Measurements from ENCODE around the gene FSTL3. TPM values are rescaled to one million over a fixed set of nuclear protein-coding genes. Genes with fewer than 3 reads are reported as not detected.

FSTL3 gene
- total and polyA plus RNA-seq, 2 of the 13 experiments (the other 11 are each of a cell fraction or from before 2014, with no cell fraction given): 13.5 to 15.6 TPM

DNA sequence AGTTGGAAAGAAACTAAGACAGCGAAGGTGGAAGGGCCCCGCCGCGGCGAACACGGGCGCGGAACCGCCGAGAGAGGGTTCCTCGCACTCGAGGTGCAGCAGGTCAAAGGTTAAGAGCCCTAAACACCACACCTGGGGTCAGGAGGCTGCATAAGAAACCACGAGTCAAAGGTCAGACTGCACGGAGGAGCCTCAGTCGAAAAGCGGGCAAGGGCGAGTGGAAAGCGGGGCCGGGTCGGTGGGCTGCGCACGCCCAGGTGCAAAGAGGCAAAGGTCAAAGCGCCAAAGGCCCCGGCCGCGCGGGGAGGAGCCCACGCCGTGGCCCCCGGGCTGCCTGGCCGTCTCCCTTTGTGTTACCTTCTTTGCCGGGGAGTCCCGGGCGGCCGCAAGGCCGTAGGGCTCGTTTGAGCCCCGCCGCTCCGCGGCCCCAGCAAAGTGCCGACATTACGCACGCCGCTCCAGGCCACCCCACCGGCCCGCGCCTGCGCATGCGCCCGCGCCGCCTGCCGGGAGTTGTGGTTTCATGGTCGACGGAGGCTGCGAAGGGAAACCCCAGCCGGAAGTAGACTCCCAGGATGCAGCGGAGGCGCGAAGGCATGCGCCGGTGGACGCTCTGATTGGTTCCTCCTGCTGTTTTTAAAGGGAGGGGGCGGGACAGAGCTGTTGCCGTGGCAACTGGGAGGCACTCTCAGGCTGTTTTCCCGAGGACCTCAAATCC, 43.0 kb upstream of the FSTL3 start, which contains the start of gene POLRMT (continued):
- TF ChIP-seq, protein P1, sequence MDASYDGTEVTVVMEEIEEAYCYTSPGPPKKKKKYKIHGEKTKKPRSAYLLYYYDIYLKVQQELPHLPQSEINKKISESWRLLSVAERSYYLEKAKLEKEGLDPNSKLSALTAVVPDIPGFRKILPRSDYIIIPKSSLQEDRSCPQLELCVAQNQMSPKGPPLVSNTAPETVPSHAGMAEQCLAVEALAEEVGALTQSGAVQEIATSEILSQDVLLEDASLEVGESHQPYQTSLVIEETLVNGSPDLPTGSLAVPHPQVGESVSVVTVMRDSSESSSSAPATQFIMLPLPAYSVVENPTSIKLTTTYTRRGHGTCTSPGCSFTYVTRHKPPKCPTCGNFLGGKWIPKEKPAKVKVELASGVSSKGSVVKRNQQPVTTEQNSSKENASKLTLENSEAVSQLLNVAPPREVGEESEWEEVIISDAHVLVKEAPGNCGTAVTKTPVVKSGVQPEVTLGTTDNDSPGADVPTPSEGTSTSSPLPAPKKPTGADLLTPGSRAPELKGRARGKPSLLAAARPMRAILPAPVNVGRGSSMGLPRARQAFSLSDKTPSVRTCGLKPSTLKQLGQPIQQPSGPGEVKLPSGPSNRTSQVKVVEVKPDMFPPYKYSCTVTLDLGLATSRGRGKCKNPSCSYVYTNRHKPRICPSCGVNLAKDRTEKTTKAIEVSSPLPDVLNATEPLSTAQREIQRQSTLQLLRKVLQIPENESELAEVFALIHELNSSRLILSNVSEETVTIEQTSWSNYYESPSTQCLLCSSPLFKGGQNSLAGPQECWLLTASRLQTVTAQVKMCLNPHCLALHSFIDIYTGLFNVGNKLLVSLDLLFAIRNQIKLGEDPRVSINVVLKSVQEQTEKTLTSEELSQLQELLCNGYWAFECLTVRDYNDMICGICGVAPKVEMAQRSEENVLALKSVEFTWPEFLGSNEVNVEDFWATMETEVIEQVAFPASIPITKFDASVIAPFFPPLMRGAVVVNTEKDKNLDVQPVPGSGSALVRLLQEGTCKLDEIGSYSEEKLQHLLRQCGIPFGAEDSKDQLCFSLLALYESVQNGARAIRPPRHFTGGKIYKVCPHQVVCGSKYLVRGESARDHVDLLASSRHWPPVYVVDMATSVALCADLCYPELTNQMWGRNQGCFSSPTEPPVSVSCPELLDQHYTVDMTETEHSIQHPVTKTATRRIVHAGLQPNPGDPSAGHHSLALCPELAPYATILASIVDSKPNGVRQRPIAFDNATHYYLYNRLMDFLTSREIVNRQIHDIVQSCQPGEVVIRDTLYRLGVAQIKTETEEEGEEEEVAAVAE (CRISPR knock-in tag; IDR thresholded peaks at IDR 0.05; ENCODE audit: borderline replicate concordance): no peak
- TF ChIP-seq ZSCAN29 (CRISPR knock-in tag; conservative IDR thresholded peaks at IDR 0.05) (0 out of 2 replicates have a peak, but pooled peaks have one; percentile 25), ZBTB20 (CRISPR knock-in tag; IDR thresholded peaks at IDR 0.05; ENCODE audit: borderline replicate concordance, low read depth) (no peak), FOXK2 (IDR thresholded peaks at IDR 0.05) (peak; percentile 35; the same call in 1 of the 2 replicates), ZNF207 (IDR thresholded peaks at IDR 0.05; ENCODE audit: borderline replicate concordance) (no peak), CHD2 (IDR thresholded peaks at IDR 0.05; ENCODE audit: low read depth, low read length) (0 out of 2 replicates have a peak, but pooled peaks have one; percentile 19), ZNF354B (CRISPR knock-in tag; IDR thresholded peaks at IDR 0.05) (no peak), PAF1 (CRISPR knock-in tag; IDR thresholded peaks at IDR 0.05) (no peak), TSC22D2 (CRISPR knock-in tag; IDR thresholded peaks at IDR 0.05; ENCODE audit: borderline replicate concordance) (no peak), ZNF430 (CRISPR knock-in tag; IDR thresholded peaks at IDR 0.05) (no peak; the same call in 1 of the 2 replicates)
- TF ChIP-seq, protein P2, sequence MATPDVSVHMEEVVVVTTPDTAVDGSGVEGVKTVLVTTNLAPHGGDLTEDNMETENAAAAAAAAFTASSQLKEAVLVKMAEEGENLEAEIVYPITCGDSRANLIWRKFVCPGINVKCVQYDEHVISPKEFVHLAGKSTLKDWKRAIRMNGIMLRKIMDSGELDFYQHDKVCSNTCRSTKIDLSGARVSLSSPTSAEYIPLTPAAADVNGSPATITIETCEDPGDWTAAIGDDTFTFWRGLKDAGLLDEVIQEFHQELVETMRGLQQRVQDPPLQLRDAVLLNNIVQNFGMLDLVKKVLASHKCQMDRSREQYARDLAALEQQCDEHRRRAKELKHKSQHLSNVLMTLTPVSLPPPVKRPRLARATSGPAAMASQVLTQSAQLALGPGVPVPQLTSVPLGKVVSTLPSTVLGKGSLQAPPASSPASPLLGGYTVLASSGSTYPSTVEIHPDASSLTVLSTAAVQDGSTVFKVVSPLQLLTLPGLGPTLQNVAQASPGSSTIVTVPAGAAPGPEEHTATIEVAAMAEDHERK (CRISPR knock-in tag; IDR thresholded peaks at IDR 0.05; ENCODE audit: low read depth): no peak
- TF ChIP-seq, protein P3, sequence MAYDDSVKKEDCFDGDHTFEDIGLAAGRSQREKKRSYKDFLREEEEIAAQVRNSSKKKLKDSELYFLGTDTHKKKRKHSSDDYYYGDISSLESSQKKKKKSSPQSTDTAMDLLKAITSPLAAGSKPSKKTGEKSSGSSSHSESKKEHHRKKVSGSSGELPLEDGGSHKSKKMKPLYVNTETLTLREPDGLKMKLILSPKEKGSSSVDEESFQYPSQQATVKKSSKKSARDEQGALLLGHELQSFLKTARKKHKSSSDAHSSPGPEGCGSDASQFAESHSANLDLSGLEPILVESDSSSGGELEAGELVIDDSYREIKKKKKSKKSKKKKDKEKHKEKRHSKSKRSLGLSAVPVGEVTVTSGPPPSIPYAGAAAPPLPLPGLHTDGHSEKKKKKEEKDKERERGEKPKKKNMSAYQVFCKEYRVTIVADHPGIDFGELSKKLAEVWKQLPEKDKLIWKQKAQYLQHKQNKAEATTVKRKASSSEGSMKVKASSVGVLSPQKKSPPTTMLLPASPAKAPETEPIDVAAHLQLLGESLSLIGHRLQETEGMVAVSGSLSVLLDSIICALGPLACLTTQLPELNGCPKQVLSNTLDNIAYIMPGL (CRISPR knock-in tag; IDR thresholded peaks at IDR 0.05; ENCODE audit: borderline replicate concordance in 1 of 2, low read depth in 1 of 2): peak in 1 of 2 experiments; percentile 48; a peak in 2 of 4 replicates

Data from HepG2 (cell line).